K562 (cell line): ENCODE data around the gene PCCB. TPM values are rescaled to one million over a fixed set of nuclear protein-coding genes. Genes with fewer than 3 reads are reported as not detected.

Source experiments
- ATAC-seq: fragments of 200-7000 bp; cut with Tn5 transposase; 3 replicates; pipeline ENCODE4 v1.9.1; 2020; ENCODE audit warnings: moderate library complexity
- BruUV-seq: library from RNA; stranded (reverse); fragments of 400-500 nt; replicated peaks from 2 replicates; lab custom pipeline; 2021; lab: Mats Ljungman, UMichigan
- CTCF ChIA-PET: fragments of 300-600 bp; formaldehyde crosslinking; extraction: SDS; loops from one replicate; lab custom pipeline; 2021; ENCODE audit warnings: low intra/inter-chr PET ratio; lab: Yijun Ruan, JAX
- POLR2A ChIA-PET: fragments of 300-600, 350-650 bp; sonication (Branson Sonifier 250); formaldehyde crosslinking; extraction: SDS; loops from one replicate; lab custom pipeline; 2021; ENCODE audit warnings: antibody characterized with exemption, inconsistent platforms; lab: Yijun Ruan, JAX
- DNase-seq, 4 experiments: peaks; one replicate each; pipeline versions ENCODE4 v3.0.0 to v3.0.0-alpha.2; 2011 to 2018; ENCODE audit warnings: low spot score in 3 of 4, mixed read lengths in 3 of 4; ENCODE audit errors: extremely low read depth in 1 of 4
- FAIRE-seq: peaks from 2 replicates; lab custom pipeline; 2011; peaks lifted over from hg19 to GRCh38; lab: Jason Lieb, UNC
- H2AFZ ChIP-seq: 2 replicates; pipeline ENCODE4 v1.6.0; 2011; ENCODE audit warnings: low read depth, low read length, control low read depth, inconsistent platforms
- H3K27ac ChIP-seq: fragments of 200-600 bp; 3 replicates; pipeline ENCODE4 v1.8.0; 2011; ENCODE audit warnings: low read depth, mild to moderate bottlenecking, control low read depth, inconsistent platforms, low read length, moderate library complexity, mixed read lengths; ENCODE audit errors: extremely low read depth
- H3K27me3 ChIP-seq, 2 experiments: fragments of 300-600 bp in 1 of 2; 2 replicates in 1 of 2; 3 replicates in 1 of 2; pipeline versions ENCODE4 v1.6.0 to v1.8.0; 2011; ENCODE audit warnings: inconsistent platforms in 2 of 2, low read length in 2 of 2, mild to moderate bottlenecking in 1 of 2, mixed read lengths in 1 of 2, moderate library complexity in 1 of 2; ENCODE audit not compliant: control insufficient read depth in 2 of 2, insufficient read depth in 2 of 2
- H3K36me3 ChIP-seq: fragments of 300-600 bp; 3 replicates; pipeline ENCODE4 v1.8.0; 2011; ENCODE audit warnings: mild to moderate bottlenecking, low read length, inconsistent platforms; ENCODE audit not compliant: control insufficient read depth, insufficient read depth
- H3K4me1 ChIP-seq, 2 experiments: fragments of 200-600 bp in 1 of 2; replicated peaks in 1 of 2; 2 replicates in 1 of 2; 3 replicates in 1 of 2; pipeline versions ENCODE4 v1.5.1 to v1.8.0; 2011; ENCODE audit warnings: inconsistent platforms in 2 of 2, low read length in 2 of 2, mild to moderate bottlenecking in 1 of 2, mixed read lengths in 1 of 2, moderate library complexity in 1 of 2; ENCODE audit not compliant: control insufficient read depth in 2 of 2, insufficient read depth in 2 of 2
- H3K4me2 ChIP-seq: 2 replicates; pipeline ENCODE4 v1.6.1; 2011; ENCODE audit warnings: low read length, control low read depth, inconsistent platforms, mixed read lengths; ENCODE audit not compliant: insufficient read depth
- H3K4me3 ChIP-seq: fragments of 200-600 bp; sonication (generic), shearing (Covaris generic); 2 replicates; pipeline ENCODE4 v1.5.1; 2016; ENCODE audit warnings: control low read depth, inconsistent platforms
- H3K79me2 ChIP-seq: fragments of 200-600 bp; 3 replicates; pipeline ENCODE4 v1.8.0; 2011; ENCODE audit warnings: low read length, inconsistent platforms; ENCODE audit not compliant: control insufficient read depth, insufficient read depth
- H3K9ac ChIP-seq, 2 experiments: 2 replicates each; pipeline versions ENCODE4 v1.6.0 to v1.6.1; 2011; ENCODE audit warnings: low read depth in 2 of 2, low read length in 2 of 2, control low read depth in 1 of 2, inconsistent platforms in 1 of 2, mild to moderate bottlenecking in 1 of 2, mixed read lengths in 1 of 2; ENCODE audit not compliant: insufficient read depth in 1 of 2
- H3K9me1 ChIP-seq: one replicate; pipeline ENCODE4 v1.6.0; 2011; ENCODE audit warnings: inconsistent platforms, mild to moderate bottlenecking, low read length, moderate library complexity; ENCODE audit not compliant: control insufficient read depth, insufficient read depth
- H3K9me3 ChIP-seq: replicated peaks from 2 replicates; pipeline ENCODE4 v1.5.1; 2011; ENCODE audit warnings: low read depth, low read length, inconsistent platforms; ENCODE audit not compliant: control insufficient read depth, insufficient read depth
- H4K20me1 ChIP-seq: replicated peaks from 2 replicates; pipeline ENCODE4 v1.6.1; 2011; ENCODE audit warnings: low read length, inconsistent platforms, mixed read lengths; ENCODE audit not compliant: control insufficient read depth, insufficient read depth
- BCL6 ChIP-seq: fragments of 250-450 bp; sonication (Bioruptor Pico); IDR thresholded peaks from 2 replicates; pipeline ENCODE4 v1.4.0; 2020
- LCOR ChIP-seq: sonication (generic); formaldehyde crosslinking; IDR thresholded peaks from 2 replicates; pipeline ENCODE4 v1.8.0; 2022; ENCODE audit warnings: mild to moderate bottlenecking, missing genetic modification reagents
- RBM15 ChIP-seq: fragments of 200-400 bp; formaldehyde crosslinking; IDR thresholded peaks from 2 replicates; pipeline ENCODE4 v1.6.1; 2018; ENCODE audit warnings: mild to moderate bottlenecking, low read length, moderate library complexity; ENCODE audit not compliant: insufficient read depth
- SLC30A9 ChIP-seq: fragments of 250-450 bp; sonication (Bioruptor Pico); IDR thresholded peaks from 2 replicates; pipeline ENCODE4 v1.8.0; 2022; ENCODE audit warnings: mild to moderate bottlenecking, moderate library complexity
- SMAD2 ChIP-seq: fragments of 150-350 bp; IDR thresholded peaks from 2 replicates; pipeline ENCODE4 v1.6.1; 2014; ENCODE audit warnings: low read depth, mild to moderate bottlenecking, low read length
- STAG1 ChIP-seq: sonication (generic); formaldehyde crosslinking; IDR thresholded peaks from 2 replicates; pipeline ENCODE4 v1.5.0; 2020; ENCODE audit warnings: missing genetic modification reagents, borderline replicate concordance
- ZBED1 ChIP-seq: IDR thresholded peaks from 2 replicates; pipeline ENCODE4 v1.6.1; 2014
- ZNF561 ChIP-seq: fragments of 450-650 bp; formaldehyde crosslinking; conservative IDR thresholded peaks from 2 replicates; pipeline ENCODE4 v1.4.0; 2020; ENCODE audit warnings: mild to moderate bottlenecking, moderate library complexity
- WGBS: fragments of 100-300 bp; shearing (Covaris generic); methylation state at CpG from one replicate; pipeline ENCODE4 v1.1.6; 2016; ENCODE audit warnings: low coverage, mixed read lengths; ENCODE audit not compliant: insufficient coverage; ENCODE audit errors: missing lambda C conversion rate; 5-methylcytosine and 5-hydroxymethylcytosine counted together
- in situ Hi-C: fragments of 300-500 bp; cut with MboI; formaldehyde crosslinking; loops from 4 replicates; pipeline ENCODE4 v1.15.0; 2018; ENCODE audit warnings: inconsistent platforms, mixed read lengths
- intact Hi-C: fragments of 100-400 bp; cut with micrococcal nuclease; formaldehyde crosslinking; loops from 2 replicates; pipeline ENCODE4 v1.14.2; 2022
- polyA plus RNA-seq, 8 experiments: library from polyadenylated mRNA; depleted of rRNA in 4 of 8; stranded (reverse) in 5 of 8; unstranded in 3 of 8; fragments of >200 nt; fragmentation: Nextera tagmentation in 2 of 8; fragmentation: Illumina TruSeq in 1 of 8; extraction: Ambion mirVana in 2 of 8; extraction: Trizol in 1 of 8; gene quantifications; 2 replicates each; pipeline versions ENCODE4 v1.2.1 to v1.2.3, GENCODE V29; 2011 to 2014; ENCODE audit warnings: inconsistent platforms in 1 of 8, missing spikeins in 1 of 8
- total RNA-seq, 7 experiments: library from RNA; depleted of rRNA in 6 of 7; stranded (reverse); fragments of >200 nt in 6 of 7; fragmentation: Illumina TruSeq in 2 of 7; extraction: Trizol in 2 of 7; gene quantifications; 2 replicates each; pipeline versions ENCODE4 v1.2.1 to v1.2.3, GENCODE V29; 2011 to 2021; ENCODE audit warnings: low replicate concordance in 1 of 7
- TF ChIP-seq, protein P1 (sequence below), 2 experiments: fragments of 450-650 bp; formaldehyde crosslinking in 1 of 2; IDR thresholded peaks; 2 replicates each; pipeline versions ENCODE4 v1.4.0 to v1.6.1; 2014 to 2020; ENCODE audit warnings: mild to moderate bottlenecking in 2 of 2, borderline replicate concordance in 1 of 2, low read depth in 1 of 2

PCCB gene
- total and polyA plus RNA-seq, 9 of the 15 experiments (the other 6 are each of a cell fraction or from before 2014, with no cell fraction given): 69.5 to 173 (median 92.8) TPM

DNA sequence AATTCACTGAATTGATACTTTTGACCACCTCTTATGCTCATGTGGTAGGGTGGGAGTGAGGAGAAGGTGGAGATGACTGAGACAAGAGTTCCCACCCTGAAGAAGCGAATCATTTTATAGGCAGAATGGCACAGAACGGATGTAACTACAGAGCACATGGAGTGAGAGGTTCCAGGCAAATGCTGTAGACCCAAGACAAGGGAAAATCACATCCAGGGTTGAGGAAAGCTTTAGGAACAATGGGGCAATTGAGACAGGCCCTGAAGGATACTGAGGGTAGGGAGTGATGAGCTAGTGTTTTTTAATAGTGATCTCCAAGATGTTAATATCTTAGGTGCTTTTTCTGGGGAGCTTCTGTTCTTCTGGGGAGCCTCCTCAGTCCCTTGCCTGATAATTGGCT is 8.1 kb downstream of the PCCB start:
- FAIRE-seq: no peak
- H3K9me3 ChIP-seq: no peaks in the 10 kb centered on the region
- no peak overlapping the region for H3K4me3 ChIP-seq
- no TSS peak for BruUV-seq
- intact Hi-C loops: no loop called here
- H3K9ac ChIP-seq: no peak overlapping the region
- 100% methylated on average over 1 of the region's 2 CpGs for WGBS
- H3K27ac ChIP-seq: no peak overlapping the region
- ChIA-PET POLR2A (interaction anchor here (0.6 to 1.5 kb wide), 3 partner anchors 10 to 159 kb away, joined by 3 to 7 read pairs (median 3); no protein-coding TSS in a partner anchor), CTCF (no interaction called here)
- H2AFZ ChIP-seq: no peak overlapping the region
- no peak for DNase-seq
- H4K20me1 ChIP-seq: no peaks in the 10 kb centered on the region; the same call in 1 of the 2 replicates
- no peaks in the 10 kb centered on the region for H3K9me1 ChIP-seq
- no peaks in the 10 kb centered on the region for H3K27me3 ChIP-seq
- TF ChIP-seq ZNF561 (CRISPR knock-in tag) (no peak), RBM15 (no peak), BCL6 (CRISPR knock-in tag) (no peak), LCOR (CRISPR knock-in tag) (no peak), STAG1 (CRISPR knock-in tag) (no peak), SMAD2 (no peak), ZBED1 (no peak), SLC30A9 (CRISPR knock-in tag) (no peak)
- TF ChIP-seq, protein P1, sequence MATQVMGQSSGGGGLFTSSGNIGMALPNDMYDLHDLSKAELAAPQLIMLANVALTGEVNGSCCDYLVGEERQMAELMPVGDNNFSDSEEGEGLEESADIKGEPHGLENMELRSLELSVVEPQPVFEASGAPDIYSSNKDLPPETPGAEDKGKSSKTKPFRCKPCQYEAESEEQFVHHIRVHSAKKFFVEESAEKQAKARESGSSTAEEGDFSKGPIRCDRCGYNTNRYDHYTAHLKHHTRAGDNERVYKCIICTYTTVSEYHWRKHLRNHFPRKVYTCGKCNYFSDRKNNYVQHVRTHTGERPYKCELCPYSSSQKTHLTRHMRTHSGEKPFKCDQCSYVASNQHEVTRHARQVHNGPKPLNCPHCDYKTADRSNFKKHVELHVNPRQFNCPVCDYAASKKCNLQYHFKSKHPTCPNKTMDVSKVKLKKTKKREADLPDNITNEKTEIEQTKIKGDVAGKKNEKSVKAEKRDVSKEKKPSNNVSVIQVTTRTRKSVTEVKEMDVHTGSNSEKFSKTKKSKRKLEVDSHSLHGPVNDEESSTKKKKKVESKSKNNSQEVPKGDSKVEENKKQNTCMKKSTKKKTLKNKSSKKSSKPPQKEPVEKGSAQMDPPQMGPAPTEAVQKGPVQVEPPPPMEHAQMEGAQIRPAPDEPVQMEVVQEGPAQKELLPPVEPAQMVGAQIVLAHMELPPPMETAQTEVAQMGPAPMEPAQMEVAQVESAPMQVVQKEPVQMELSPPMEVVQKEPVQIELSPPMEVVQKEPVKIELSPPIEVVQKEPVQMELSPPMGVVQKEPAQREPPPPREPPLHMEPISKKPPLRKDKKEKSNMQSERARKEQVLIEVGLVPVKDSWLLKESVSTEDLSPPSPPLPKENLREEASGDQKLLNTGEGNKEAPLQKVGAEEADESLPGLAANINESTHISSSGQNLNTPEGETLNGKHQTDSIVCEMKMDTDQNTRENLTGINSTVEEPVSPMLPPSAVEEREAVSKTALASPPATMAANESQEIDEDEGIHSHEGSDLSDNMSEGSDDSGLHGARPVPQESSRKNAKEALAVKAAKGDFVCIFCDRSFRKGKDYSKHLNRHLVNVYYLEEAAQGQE (IDR thresholded peaks at IDR 0.05; ENCODE audit: borderline replicate concordance): no peak
- TF ChIP-seq, protein P1 (CRISPR knock-in tag; IDR thresholded peaks at IDR 0.05; ENCODE audit: low read depth): no peak
- no peak overlapping the region for H3K4me2 ChIP-seq
- H3K4me1 ChIP-seq: no peaks in the 10 kb centered on the region; a peak in 1 of 5 replicates
- H3K36me3 ChIP-seq: peaks cover 68% of the 10 kb centered on the region; the same call in 2 of the 3 replicates
- in situ Hi-C loops: no loop called here
- H3K79me2 ChIP-seq: peaks cover 35% of the 10 kb centered on the region
- no peak for ATAC-seq
